NCI-H524 (cell line): ENCODE measurements around the gene KCNJ14.
"Not testable (repeated sequence)": the region's sequence is repeated elsewhere in the genome, so short reads cannot be mapped to it uniquely, and the experiment has no call there.

ENCODE experiments used
- DNase-seq, 2 experiments: peaks; one replicate each; lab custom pipeline; 2025; lab: John Stamatoyannopoulos, UW

The KCNJ14 gene

DNA sequence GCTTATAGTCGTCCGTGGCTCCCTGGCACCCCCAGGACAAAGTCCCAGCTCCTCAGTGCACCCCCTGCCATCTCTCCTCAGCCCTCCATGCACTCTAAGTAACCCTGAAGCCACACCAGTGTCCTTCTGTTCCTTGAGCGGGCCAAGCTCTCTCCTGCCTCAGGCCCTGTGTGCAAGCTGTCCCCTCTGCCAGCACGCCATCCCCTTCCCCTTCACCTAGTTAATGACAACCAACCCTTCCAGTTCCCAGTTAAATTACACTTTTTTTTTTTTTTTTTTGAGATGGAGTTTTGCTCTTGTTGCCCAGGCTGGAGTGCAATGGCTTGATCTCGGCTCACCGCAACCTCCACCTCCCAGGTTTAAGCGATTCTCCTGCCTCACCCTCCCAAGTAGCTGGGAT is 33.1 kb downstream of the KCNJ14 start:
- DNase-seq, result not testable (repeated sequence)

DNA sequence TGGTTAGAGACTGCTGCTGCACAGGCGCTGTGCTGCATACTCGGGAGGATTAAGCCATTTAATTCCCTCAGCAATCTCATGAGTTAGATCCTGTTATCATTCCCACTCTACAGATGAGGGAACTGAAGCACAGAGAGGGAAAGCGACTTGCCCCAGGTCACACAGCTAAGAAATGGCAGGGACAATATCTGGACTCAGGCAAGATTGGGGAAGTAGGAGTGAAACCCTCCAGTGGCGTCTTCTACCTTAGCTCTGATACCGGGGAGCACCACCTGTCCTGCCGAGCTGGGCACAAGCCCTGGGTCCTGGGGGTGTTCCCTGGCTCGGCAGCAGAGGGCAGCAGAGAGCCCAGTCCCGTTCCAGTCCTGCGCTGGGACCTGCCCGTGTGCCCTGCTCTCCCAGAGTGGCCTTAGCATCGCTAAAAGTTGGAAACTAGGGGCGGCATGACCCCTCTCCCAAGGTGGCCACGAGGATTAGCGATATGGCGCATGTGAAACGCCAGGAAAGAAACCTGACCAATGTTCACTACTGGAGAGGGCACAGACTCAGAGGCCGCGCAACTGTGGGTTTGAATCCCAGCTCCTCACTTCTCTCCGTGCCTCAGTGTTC is 34.3 kb downstream of the KCNJ14 start:
- peak in 1 of 2 experiments; percentile 65 for DNase-seq

DNA sequence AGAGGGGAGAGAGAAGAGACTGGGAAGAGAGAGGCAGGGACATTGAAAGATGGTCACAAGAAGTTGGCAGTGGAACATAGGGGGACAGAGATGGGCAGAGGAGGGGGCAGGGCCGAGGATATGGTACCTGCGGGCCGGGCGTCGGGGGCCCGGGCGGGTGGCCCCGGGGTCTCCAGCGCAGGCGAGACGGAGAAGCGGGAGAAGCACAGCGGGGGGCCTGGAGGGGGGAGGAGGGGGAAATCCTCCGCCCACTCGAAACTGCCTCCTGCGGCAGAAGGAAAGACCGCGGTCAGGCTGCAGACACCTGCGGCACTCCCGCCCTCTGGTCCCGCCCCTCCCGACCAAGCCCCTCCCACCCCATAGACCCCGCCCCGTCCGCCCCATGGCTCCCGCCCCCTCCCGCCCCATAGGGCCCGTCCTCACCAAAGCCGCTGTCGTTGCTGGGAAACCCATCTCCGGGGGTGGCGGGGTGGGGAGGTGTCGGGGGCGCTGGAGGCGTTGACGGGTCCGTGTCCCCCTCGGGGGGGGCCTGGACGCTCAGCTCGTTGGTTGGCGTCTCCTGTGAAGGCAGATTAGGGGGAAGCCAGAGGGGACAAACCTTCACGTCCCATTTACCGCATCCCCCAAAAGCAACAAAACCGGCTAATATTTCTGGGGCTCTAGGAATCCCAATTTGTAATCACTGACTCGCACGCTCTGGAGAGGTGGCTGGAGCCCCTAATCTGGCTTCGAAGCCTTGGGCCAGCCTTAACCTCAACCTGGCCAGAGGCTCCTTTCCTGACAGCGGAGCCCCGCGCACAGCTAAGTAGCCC is 35.8 kb downstream of the KCNJ14 start:
- DNase-seq, result peak in 1 of 2 experiments; percentile 48

DNA sequence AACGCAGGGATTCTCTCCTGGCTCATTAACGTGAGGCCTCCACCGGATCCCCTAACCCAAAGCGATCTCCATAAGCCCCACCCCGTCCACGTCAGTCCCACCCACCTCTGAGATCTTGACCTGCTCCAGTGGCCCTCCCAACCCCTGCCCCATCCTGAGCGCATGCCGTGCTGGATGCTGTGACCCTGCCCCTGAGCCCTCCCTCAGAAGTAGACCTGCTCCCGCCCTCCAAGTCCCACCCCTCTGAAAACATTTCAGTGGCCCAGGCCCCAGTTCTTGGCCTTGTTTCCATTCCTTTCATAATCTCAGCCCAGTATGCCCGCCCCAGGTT is 36.4 kb downstream of the KCNJ14 start:
- DNase-seq, result no peak

DNA sequence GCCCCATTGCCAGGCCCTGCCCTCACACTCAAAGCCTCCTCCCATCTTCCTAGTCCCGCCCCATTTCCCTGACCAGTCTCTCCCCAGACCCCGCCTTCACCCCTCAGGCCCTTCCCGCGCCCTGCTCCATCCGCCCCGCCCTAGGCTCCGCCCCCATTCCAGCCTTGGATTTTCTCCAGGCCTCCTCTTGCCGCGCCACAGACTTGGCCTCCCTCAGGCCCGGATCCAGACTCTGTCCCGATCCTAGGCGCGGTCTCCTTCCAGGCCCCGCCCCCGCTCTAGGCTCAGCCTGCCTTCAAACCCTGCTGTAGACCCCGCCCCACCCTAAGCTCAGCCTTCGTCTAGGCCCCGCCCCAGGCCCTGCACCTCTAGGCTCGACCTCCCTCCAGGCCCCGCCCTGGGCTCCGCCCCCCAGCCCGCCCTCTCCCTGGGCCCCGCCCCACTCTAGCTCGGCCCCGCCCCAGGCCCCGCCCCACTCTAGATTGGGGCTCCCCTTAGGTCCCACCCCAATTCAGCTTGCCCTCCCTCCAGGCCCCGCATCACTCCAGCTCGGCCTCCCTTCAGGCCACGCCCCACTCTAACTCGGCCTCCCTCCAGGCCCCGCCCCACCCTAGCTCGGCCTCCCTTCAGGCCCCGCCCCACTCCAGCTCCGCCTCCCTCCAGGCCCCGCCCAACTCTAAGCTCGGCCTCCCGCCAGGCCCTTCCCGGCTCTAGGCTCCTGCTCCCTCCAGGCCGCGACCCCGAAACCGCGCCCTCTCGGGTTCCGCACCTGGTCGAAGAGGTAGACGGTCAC is 37.7 kb downstream of the KCNJ14 start:
- peak in 1 of 2 experiments; percentile 50 for DNase-seq

DNA sequence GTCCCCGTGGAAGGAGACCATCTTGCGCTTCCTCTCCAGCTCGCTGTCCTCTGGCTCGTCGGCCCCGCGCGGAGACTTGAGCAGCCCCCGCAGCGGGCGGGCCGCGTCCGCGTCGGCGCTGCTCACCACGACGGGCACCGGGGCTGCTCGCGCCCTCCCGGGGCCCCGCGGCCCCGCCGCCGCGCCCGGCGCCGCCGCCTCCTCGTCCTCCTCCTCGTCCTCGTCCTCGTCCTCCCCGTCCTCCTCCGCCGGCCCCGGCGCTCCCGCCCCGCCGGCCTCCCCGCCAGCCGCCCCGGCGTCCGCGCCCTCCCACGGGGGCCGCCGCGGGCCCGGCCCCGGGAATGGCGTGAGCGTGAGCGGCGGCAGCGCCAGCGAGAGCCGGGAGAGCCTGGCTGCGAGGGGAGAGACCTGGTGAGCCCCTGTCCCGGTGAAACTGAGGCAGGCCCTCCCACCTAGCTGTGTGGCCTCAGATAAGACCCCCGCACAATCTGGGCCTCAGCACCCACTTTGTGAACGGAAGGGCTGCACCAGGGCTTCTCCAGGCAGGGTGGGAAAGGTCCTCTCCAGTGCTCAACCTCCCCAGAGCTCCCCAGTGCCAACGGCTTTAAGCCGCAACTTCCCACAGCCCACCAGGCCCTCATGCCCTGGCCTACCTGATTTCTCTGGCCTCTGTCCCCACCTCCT is 38.5 kb downstream of the KCNJ14 start:
- DNase-seq, result no peak

DNA sequence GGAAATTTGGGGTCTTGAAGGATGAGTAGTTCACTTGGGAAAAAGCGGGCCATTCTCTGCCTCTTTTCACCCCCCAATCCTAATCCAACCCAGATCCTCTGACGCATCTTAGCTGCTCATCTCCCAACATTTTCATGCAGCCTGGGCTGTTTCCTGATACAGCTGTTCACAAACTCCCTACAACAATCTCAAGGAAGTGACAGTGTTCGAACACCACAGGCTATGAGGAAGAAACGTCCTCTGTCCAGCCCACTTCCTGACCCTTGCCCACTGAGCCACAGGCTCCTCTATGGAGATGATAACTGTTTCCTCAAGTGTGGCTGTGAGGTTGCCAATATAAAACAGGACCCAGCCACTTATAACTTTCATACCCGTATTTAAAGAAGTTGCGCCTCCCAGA is 40.0 kb downstream of the KCNJ14 start:
- DNase-seq, result no peak

DNA sequence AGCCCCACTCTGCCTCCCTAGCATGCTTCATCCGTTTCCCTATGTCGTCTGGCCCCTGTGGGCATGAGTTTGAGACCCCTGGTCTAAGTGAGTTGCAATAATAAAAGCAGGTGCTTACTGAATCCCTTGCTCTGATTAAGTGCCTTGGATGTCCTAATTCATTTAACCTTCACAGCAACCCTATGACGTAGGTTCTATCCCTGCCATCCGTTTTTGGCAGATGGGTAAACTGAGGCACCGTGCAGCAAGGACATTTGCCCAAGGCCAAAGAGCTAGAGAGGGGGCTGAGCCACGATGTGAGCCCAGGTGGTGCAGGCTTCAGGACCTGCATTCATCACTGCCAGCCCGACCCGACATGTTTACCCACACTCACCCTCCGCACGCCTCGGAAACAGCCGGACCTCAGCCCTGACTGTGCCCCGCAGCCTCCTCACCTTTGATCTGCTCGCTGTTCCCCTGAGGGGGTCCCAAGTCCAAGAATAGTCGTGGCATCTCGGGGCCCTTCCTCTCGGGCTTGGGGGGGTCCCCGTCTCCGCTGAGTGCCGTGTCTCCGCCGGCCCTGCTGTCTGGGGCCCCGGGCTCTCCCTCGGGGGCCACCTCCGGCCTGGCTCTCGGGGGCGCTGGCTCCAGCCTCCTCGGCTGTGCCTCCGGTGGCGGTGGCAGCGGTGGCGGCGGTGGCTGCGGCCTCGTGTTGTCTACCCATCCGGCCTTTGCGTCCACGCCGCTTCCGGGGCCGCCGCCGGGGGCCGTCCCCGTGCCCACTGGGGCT is 41.8 kb downstream of the KCNJ14 start:
- DNase-seq, result no peak

DNA sequence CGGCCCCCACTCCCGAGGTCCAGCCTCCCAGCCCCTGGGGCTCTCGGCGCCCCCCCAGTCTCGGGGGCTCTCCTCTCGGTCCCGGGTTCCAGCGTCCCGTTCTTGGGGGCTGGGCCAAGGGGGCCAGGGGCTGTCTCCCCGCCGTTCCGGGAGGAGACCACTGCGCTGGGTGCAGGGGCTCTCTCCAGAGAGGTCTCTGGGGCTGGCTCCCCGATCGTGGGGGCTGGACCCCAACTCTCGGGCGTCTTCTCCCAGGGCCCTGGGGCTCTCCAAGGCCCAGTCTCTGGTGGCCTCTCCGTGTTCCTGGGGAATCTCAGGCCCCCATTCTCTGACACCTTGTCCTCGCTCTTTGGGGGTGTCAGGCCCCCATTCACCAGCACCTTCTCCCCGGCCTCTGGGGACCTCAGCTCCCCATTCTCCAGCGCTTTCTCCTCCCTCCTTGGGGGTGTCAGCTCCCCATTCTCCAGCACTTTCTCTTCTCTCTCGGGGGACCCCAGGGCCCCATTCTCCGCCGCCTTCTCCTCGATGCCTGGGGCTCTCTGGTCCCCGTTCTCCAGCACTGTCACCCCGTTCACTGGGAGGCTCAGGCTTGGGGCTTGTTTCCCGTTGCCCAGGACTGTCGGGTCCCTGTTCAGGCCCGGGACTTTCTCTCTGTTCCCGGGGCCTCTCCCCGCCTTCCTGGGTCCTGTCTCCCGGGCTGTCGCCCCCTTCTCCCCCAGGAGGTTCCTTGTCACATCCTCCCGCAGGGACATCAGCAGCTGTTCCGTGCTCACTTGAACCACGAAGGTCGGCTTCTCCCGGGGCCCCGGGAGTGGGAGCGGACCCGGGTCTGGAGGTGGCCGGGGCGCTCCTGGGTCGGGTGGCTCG is 42.6 kb downstream of the KCNJ14 start:
- no peak for DNase-seq

DNA sequence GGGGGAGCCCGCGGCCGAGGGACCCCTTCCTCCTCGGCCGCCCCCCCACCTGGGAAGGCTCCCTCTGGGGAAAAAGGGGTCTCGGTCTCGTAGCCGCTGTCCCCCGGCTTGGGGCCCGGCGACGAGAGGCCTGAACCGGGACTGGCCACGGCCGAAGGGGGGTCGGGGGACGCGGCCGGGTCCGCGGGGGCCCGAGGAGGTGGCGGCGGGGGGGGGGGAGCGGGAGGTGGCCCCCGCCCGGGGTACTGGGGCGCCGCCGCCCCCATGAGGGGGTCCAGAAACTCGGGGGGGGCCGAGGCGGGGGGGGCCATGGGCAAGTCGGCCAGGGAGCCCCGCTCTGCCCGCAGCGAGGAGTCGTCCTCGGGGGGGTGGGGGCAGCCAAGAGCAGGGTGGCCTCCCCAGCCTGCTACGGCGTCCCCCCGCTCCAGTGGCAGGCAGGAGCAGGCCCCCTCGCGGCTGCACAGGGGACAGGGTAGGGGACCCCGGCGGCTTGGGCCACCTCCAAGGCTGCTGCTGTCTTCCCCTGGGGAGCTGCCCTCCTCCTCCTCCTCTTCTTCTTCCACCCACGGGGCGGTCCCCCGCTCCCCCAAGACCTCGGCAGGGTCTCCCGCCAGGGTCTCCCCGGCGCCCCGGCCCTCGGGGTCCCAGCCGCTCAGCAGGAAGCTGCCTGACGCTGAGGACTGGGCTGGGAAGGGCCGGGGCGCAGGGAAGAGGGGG is 43.4 kb downstream of the KCNJ14 start:
- peak in 1 of 2 experiments; percentile 29 for DNase-seq

DNA sequence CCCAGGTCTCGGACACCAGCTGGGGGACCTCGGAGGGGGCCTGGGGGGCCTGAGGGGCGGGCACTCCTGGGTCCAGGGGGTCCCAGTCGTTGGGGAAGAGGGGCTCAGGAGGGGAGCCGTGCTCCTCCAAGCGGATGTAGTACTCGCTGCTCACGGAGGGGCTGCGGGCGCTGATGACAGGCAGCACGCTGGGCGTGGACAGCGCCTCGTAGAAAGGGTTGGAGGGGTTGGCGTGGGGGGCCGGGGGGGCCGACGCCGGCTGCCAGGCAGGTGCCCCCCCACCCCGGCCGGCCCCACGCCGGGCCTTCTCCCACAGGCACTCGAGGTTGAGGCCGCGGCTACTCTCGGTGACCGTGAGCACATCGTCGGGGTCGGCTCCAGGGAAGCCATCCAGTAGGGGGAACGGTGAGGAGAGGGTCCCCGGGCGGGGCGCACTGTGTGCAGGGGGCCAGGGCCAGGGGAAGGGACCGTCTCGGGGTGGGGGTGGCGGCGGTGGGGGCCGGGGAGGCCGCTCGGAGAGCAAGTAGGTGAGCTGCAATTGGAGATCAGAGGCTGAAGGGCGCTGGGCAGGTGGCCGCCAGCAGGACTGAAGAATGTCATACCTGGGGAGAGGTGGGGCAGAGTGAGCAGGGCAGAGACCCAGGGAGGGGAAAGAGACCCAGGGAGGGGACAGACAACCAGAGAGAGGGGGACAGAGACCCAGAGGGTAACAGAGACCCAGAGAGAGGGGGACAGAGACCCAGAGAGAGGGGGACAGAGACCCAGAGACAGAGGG is 44.1 kb downstream of the KCNJ14 start:
- no peak for DNase-seq

DNA sequence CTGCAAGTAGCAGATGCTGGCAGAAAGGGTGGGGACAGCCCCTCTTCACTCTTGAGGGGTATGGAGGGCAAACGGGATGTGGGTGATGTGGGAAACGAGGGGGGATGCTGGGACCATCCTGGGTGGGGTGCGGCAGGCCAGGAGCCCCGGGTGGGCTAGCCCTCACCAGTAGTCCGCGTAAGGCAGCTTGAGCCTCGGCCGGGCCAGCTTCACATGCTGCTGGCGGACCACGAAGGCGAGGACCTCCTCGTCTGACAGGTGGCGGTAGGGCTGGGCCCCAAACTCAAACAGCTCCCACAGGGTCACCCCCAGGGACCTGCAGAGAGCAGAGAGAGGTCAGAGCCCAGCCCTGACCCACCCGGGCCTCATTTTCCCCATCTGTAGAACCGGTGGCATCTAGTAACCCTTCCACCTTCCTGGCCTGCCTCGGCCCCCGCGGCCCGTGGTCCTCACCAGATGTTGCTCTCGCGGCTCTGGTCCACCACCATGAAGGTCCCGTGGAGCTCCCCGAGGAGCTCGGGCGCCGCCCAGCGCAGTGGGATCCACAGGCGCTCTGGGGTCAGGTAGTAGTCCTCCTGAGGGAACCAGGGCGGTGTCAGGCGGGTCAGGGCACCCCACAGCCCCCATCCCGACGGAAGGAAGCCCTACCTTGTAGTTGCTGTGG is 45.6 kb downstream of the KCNJ14 start:
- no peak for DNase-seq

DNA sequence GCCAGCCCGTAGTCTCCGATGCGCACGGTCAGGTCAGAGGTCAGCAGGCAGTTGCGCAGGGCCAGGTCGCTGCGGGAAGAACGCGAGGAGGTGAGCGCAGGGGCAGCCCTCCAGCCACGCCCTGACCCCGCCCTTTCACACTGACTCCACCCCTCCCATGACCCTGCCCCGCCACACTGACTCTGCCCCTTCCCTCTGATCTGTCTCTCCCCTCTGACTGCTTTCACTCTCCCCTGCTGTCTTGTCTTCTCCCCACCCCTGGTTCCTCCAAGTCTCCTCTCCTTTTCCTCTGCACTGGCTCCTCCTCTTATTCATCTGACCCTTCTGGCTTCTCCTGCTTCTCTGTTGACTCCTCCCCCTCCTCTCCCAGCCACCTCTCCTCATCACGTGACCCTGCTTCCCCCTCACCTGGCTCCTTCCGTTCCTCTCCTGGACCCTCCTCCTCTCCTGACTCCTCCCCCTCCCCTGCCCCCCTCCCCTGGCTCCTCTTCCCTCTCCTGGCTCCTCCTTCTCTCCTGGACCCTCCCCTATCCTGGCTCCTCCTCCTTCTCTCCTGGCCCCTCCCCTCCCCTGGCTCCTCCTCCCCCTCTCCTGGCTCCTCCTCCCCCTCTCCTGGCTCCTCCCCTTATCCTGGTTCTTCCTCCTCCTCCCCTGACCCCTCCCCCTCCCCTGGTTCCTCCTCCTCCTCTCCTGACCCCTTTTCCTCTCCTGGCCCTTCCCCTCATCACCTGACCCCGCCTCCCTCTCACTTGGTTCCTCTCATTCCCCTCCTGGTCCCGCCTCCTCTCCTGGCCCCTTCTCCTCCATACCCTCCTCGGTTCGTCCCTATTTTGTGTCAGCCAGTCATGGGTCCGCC is 46.3 kb downstream of the KCNJ14 start:
- no peak for DNase-seq

DNA sequence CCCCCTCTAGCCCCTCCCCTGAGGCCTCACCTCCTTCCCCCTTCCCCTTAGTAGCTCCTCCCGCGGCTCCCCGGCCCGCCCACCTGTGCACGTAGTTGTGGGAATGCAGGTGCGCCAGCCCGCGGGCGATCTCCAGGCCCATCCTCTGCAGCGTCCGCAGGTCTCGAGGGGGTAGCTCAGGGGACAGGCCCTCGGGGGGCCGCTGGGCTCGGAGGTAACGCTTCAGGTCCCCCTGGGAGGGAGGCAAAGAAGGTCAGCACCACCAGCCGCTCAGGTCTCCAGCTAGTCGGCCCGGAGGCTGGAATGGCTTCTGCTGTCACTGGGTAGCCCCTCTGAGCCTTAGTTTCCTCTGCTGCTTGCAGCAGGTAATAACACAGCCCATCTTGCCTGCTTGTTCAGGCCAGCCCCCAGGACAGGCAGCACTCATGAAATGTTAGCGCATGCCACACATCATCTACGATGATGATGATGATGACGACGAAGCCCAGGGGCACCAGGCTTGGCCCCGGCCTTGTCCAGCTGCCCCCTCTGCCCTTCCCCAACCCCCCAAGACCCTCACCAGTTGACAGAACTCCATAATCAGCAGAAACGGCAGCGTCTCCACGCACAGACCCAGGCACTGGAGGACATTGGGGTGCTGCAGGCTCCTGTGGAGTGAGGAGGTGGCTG is 47.1 kb downstream of the KCNJ14 start:
- no peak for DNase-seq

DNA sequence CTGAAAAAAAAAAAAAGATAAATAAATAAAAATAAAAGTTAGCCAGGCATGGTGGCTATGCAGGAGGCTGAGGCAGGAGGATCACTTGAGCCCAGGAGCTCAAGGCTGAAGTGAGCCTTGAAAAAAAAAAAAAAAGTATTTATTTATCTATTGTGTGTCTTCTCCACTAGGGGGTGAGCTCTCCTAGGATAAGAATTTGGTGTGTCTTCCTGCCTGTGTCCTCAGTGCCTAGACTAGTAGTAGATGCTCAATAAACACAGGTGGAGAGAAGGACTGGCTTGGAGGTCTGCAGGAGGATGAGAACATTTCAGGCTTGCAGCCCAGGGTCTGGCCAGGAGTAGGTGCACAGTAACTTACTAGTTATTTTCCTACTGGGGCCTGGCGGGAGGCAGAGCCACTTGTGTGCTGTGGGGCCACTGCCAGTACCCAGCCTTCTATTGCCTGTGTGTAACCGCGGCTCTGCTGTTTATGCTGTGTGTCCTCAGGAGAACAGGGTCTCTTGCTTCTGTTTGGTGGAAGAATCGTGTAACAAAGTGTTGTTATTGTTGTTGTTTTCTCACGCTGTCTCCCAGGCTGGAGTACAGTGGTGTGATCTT is 50.9 kb downstream of the KCNJ14 start:
- DNase-seq, result peak in 1 of 2 experiments; percentile 50

DNA sequence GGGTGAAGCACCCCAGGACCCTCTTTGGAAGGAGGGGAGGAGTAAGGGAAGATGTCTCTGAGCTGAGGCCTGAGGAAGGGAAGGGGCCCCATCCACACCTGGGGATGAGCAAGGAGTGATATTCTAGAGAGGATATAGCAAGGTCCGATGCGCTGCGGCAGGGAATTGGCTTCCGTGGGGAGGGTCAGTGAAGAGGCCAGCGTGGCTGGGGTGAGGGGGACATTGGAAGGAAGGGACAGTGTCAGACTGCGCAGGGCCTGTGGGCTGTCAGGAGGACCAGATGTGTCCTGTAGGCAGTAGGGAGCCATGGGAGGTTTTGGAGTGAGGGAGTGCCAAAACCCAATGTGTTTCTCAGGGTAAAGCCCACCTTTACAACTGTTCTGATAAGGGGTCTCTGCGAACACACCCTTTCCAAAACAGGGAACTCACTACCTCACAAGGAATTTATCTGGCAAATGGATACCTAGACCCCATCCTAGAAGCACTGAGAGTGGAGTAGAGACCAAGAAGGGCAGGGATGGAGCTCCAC is 52.6 kb downstream of the KCNJ14 start:
- DNase-seq, result no peak
